Erythroblast (primary cell): ENCODE results near the gene SLC44A3.

Source experiments
- DNase-seq, 2 experiments: peaks; one replicate each; lab custom pipeline; 2025; lab: John Stamatoyannopoulos, UW
- GATA1 ChIP-seq: IDR thresholded peaks from 2 replicates; pipeline ENCODE4 v1.6.1; 2011; ENCODE audit warnings: low read depth, mild to moderate bottlenecking, control low read depth, low read length, moderate library complexity
- POLR2A ChIP-seq: IDR thresholded peaks from 2 replicates; pipeline ENCODE4 v1.6.1; 2011; ENCODE audit warnings: mild to moderate bottlenecking, low read length

SLC44A3 gene

GRCh38 chr1:94792473-94793295 is 27.5 kb upstream of the SLC44A3 start:
- TF ChIP-seq GATA1 = no peak
- no peak for TF ChIP-seq POLR2A
- DNase-seq = no peak

- no peak for TF ChIP-seq GATA1
- no peak for DNase-seq
Measured at GRCh38 chr1:94793296-94793656, 26.9 kb upstream of the SLC44A3 start.

- no peak for DNase-seq
- TF ChIP-seq POLR2A (no peak), GATA1 (no peak)
Measured at GRCh38 chr1:94795434-94795833, 24.7 kb upstream of the SLC44A3 start.

- TF ChIP-seq GATA1 (no peak), POLR2A (no peak)
- DNase-seq = no peak
Measured at GRCh38 chr1:94796266-94796665, 23.9 kb upstream of the SLC44A3 start.

GRCh38 chr1:94797291-94797690 is 22.9 kb upstream of the SLC44A3 start:
- no peak for DNase-seq
- TF ChIP-seq GATA1 (no peak), POLR2A (no peak)

- DNase-seq = no peak
- no peak for TF ChIP-seq GATA1
- TF ChIP-seq POLR2A = no peak
Measured at GRCh38 chr1:94798054-94798453, 22.1 kb upstream of the SLC44A3 start.

- no peak for DNase-seq
- TF ChIP-seq POLR2A = no peak
- no peak for TF ChIP-seq GATA1
Measured at GRCh38 chr1:94798462-94798861, 21.7 kb upstream of the SLC44A3 start.

GRCh38 chr1:94799206-94799605 is 21.0 kb upstream of the SLC44A3 start:
- DNase-seq = no peak
- TF ChIP-seq POLR2A (no peak), GATA1 (no peak)

- TF ChIP-seq POLR2A (no peak), GATA1 (no peak)
- peak; percentile 60 to 64 for DNase-seq
Measured at GRCh38 chr1:94801919-94802546, 18.1 kb upstream of the SLC44A3 start.

- no peak for DNase-seq
- TF ChIP-seq POLR2A (no peak), GATA1 (no peak)
Measured at GRCh38 chr1:94803106-94803505, 17.1 kb upstream of the SLC44A3 start.

- peak; percentile 18 to 20 for DNase-seq
- no peak for TF ChIP-seq GATA1
Measured at GRCh38 chr1:94803517-94804441, 16.4 kb upstream of the SLC44A3 start.

GRCh38 chr1:94804442-94804837 is 15.7 kb upstream of the SLC44A3 start:
- DNase-seq = peak; percentile 71 to 86
- no peak for TF ChIP-seq GATA1
- no peak for TF ChIP-seq POLR2A

GRCh38 chr1:94805912-94806311 is 14.2 kb upstream of the SLC44A3 start:
- no peak for TF ChIP-seq POLR2A
- TF ChIP-seq GATA1 = no peak

GRCh38 chr1:94806441-94806871 is 13.7 kb upstream of the SLC44A3 start:
- TF ChIP-seq POLR2A (no peak), GATA1 (no peak)
- no peak for DNase-seq

More at GRCh38 chr1:94805912-94806311, 14.2 kb upstream of the SLC44A3 start:
- peak; percentile 66 to 79 for DNase-seq
